EL (cell line): ENCODE measurements around the gene SATB1.
A peak's percentile ranks its signal among the peaks of the same experiment; 100 is the strongest.

Experiments
- DNase-seq: peaks from one replicate; pipeline ENCODE4 v3.0.0-alpha.2; 2016

The SATB1 gene

GRCh38 chr3:18428991-18429745 is 4.0 kb upstream of the SATB1 start:
- DNase-seq = no peak

GRCh38 chr3:18428036-18428435 is 2.9 kb upstream of the SATB1 start:
- no peak for DNase-seq

- DNase-seq = no peak
Measured at GRCh38 chr3:18426597-18427193, 1.6 kb upstream of the SATB1 start.

DNA sequence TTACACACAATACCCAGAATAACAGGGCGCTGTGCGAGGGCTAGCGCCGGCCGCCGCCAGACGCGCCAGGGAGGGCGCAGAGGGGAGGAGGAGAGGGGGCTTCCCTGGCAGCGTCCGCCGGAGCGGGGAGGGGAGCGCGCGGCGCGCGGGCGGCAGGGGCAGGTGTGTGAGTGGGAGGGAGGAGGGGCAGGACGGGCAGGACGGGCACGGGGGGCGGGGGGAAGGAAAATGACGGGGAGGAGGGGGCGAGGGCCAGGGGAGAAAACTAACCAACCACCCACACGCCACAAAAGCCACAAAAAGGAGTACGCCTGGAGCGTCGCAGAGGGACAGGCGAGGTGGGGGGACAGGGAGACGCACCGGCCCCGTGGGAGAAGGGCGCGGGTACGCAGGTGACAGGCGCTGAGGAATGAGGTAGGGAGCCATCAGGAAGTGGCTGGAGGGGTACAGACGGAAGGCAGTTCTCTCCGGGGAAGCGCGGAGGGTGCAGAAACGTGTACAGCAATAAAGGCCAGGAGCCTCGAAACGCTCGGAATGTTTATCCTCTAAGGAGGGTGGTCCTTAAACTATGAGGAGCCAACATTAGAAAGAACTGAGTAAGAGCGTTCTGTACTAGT is 610 bp upstream of the SATB1 start:
- no peak for DNase-seq

- DNase-seq = no peak
Measured at GRCh38 chr3:18424213-18424728, 868 bp downstream of the SATB1 start.

DNA sequence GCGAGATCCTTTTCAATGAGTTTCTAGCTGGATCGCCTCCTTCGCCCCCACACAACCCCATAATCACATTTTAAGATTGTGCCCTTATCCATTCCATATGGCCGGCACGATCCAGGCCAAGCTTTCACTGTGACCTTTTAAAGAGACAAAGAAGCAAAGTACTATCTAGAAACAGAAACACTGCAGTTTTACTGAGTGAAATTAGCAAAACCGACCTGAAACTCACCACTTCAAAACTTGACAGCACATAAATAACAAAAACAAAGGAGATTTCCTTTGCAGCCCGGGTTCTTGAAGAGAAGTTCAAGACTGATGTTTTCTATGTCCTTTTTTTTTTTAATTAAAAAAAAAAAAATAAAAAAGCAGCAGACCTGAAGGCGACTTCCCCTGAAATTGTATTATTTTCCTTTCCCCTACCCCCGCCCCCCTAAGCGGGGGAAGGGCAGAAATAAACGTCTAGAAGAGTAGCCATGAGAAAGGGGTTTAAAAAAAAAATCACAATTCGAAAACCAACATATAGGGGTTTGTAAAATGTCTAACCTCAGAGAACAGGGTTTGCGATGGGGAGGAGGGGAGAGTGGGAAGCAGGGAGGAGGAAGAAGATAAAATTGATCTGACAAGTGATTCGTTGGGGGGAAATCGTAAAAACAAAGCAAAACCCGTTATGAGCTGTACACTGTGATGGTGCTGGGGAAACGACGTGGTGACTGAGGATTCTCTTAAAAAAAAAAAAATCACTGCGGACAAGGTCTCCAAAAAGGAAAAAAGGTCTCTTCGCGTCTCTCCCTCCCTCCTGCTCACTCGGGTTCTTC is 1.5 kb downstream of the SATB1 start:
- DNase-seq = peak; percentile 31

- DNase-seq = no peak
Measured at GRCh38 chr3:18422972-18423371, 2.2 kb downstream of the SATB1 start.

GRCh38 chr3:18420555-18420954 is 4.6 kb downstream of the SATB1 start:
- no peak for DNase-seq

DNA sequence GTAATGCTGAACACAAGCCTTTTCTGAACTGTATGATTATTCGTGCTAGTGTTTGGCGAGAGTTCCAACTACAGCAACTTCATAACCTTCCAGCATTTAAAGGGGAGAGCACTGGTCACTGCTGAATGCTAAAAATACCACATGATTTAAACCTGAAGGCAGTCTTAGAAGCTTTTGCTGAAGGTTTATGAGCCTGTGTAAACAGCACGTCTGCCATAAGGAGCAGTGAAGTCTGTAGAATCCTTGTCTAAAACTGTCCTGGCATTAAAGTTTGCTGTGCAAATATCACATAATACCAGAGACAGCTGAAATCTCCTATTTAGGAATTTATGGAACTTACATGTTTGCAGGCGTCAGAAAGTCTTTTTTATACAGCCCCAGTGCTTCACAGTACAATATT is 5.9 kb downstream of the SATB1 start:
- DNase-seq = no peak

DNA sequence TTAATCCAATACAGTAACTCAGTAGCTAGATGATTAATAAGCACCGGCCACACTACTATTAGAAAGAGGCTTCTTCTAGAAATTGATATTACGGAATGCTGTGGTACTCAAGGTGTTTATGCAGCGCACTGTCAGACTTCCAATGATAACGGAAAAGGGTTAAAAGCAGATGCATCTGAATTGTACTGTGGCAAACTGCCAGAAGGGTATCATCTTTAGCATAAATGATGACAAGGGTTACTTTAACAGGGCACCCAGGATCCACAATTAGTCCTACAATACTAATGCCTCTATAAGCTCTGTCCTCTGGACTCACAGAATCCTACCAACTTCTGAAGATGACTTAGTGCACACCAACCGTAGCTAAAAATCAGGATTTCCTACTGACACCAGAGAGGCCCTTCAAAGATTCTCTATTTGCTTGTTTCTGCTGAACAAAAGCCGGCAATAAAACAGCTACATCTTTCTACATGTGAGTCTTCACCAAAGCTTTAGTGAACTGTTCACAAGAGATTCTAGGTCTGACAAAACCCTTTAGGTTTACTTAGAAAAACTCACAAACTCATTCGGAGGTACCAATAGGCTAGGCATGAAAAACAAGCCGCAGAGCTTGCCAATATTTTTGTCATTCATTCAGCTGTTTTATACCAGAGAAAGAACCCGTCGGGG is 7.1 kb downstream of the SATB1 start:
- DNase-seq = no peak

- DNase-seq = no peak
Measured at GRCh38 chr3:18416332-18416731, 8.8 kb downstream of the SATB1 start.

DNA sequence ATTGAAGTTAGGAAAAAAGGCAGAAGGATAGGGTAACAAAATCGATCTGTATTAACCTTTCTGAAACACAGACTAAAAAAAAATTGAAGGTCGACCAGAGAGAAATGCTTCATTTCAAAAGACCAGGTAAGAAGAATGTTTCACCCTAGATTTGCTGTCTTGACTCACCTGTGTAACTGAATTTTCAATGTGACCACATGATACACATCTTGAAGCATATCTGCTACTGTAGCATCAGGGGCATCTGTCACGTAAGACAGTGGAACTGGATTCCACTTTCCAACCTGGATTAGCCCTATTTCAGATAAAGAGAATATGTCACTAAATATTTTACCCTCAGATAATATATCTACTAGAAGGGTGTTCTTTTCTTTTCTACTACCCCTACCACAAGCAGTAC is 9.3 kb downstream of the SATB1 start:
- no peak for DNase-seq

DNA sequence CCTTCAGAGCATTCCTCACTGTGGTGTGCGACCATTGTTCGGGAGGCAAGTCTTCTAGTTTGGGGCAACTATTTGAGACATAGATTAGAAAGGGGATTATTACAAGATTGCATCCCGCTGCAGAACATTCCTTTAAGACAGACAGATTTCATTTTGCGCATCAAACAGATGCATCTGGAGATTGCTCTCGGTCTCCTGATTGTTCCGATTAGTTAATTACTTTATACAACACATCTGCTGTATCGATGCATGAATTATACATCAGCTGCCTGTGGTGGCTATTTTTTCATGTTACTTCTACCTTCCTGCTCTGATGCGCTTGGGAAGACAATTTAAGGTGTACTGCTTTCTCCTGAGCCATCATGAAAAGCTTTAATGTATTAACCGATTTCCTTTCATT is 10.0 kb downstream of the SATB1 start:
- DNase-seq = no peak

GRCh38 chr3:18412684-18413083 is 12.5 kb downstream of the SATB1 start:
- DNase-seq = no peak

DNA sequence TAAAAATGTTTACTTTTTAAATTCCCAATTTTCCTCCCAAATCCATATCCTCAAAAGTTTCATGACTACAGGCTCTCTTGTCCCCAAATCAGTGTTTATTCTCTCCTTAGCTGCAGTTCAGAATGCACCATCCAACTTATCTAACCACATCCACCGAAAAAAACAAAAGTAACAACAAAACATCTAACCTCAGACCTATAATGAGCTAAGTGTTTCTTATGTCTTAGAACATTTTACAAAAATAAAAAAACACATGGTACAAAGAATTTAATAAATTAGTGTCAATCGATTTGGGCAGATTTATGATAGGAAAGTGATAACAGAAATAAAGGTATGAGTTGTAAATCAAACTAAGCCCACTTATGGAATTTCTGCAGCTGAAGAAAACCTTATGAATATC is 13.6 kb downstream of the SATB1 start:
- no peak for DNase-seq

DNA sequence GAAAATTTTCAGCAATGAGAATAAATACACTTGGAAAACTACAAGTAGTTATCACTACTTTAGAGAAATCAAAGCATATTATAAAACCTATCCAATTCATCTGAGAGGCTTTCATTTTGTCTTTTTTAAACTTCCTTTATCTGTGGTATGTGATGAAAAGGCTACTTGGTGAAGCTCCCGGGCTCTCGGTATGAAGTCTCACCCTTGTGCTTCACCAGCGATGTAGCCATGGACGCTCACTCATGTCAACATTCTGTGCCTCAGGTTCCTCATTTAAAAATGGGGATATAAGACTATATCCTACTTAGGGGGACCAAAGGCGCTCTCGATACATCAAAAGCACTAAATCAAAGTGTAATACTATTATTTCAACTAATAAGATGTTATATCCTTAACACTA is 14.9 kb downstream of the SATB1 start:
- no peak for DNase-seq

DNA sequence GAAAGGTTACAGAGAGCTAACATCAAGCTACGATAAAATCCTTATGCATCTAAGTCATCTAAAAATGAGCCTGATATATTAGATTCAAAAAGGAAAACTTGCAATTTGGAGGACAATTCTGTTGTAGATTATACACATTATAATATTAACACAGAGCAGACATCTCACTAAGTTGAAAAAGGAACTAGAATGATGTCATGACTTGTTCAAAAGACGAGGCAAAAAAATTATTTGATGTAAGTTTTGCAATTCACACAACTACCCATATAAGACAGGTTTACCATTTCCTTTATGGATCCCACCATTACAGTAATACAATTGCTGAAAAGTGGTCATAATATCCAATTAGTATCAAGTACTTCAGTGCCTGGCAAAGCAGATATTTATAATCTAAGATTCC is 15.9 kb downstream of the SATB1 start:
- no peak for DNase-seq

DNA sequence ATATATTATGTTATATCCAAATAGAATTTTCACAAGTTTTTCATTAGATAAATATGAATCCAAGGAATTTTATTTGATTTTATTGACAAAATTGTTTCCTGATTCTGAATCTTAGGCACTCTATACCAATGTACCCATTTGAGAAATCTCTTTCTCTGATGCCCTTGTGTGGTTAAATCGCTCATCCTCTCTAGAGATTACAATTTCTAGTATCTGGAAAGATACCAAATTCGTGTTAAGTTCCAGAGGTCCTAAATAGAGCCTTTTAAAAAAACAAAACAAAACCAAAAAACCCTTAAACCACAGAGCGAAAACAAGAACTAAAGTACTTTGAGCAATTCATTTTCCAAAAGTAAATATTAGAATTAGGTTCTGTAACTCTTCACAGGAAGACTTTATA is 20.0 kb downstream of the SATB1 start:
- no peak for DNase-seq

GRCh38 chr3:18403061-18403460 is 22.1 kb downstream of the SATB1 start:
- no peak for DNase-seq

- no peak for DNase-seq
Measured at GRCh38 chr3:18402239-18402799, 22.8 kb downstream of the SATB1 start.

- DNase-seq = no peak
Measured at GRCh38 chr3:18401300-18401961, 23.7 kb downstream of the SATB1 start.

GRCh38 chr3:18398448-18398847 is 26.7 kb downstream of the SATB1 start:
- DNase-seq = no peak
